H9 (cell line): ENCODE measurements around the gene ARSG. TPM values are rescaled to one million over a fixed set of nuclear protein-coding genes. Genes with fewer than 3 reads are reported as not detected.

Experiments used
- DNase-seq: peaks from one replicate; pipeline ENCODE4 v3.0.0-alpha.2; 2017
- H2AFZ ChIP-seq: one replicate; pipeline ENCODE4 v1.6.1; 2013; ENCODE audit warnings: mild to moderate bottlenecking, low read length, control low read depth, moderate library complexity
- H2AK5ac ChIP-seq: 2 replicates; pipeline ENCODE4 v1.6.1; 2013; ENCODE audit warnings: low read length, control low read depth, mixed read lengths; ENCODE audit not compliant: insufficient read length
- H2BK120ac ChIP-seq: one replicate; pipeline ENCODE4 v1.6.1; 2013; ENCODE audit warnings: low read depth, mild to moderate bottlenecking, low read length, control low read depth, inconsistent platforms; ENCODE audit not compliant: poor library complexity, severe bottlenecking
- H2BK12ac ChIP-seq: 2 replicates; pipeline ENCODE4 v1.6.1; 2013; ENCODE audit warnings: low read length, control low read depth, mixed read lengths, low read depth; ENCODE audit not compliant: insufficient read length
- H2BK15ac ChIP-seq: 2 replicates; pipeline ENCODE4 v1.6.1; 2013; ENCODE audit warnings: low read depth, low read length, control low read depth
- H2BK20ac ChIP-seq: one replicate; pipeline ENCODE4 v1.6.1; 2013; ENCODE audit warnings: low read depth, mild to moderate bottlenecking, low read length, control low read depth, inconsistent platforms; ENCODE audit not compliant: poor library complexity, severe bottlenecking
- H2BK5ac ChIP-seq: 2 replicates; pipeline ENCODE4 v1.6.1; 2013; ENCODE audit warnings: low read length, control low read depth, mixed read lengths; ENCODE audit not compliant: insufficient read length
- H3K14ac ChIP-seq: 2 replicates; pipeline ENCODE4 v1.6.1; 2013; ENCODE audit warnings: low read length, control low read depth; ENCODE audit not compliant: insufficient read depth
- H3K18ac ChIP-seq: 2 replicates; pipeline ENCODE4 v1.6.1; 2013; ENCODE audit warnings: low read depth, mild to moderate bottlenecking, mixed read lengths, low read length, control low read depth; ENCODE audit not compliant: insufficient read length
- H3K23ac ChIP-seq: 2 replicates; pipeline ENCODE4 v1.6.1; 2013; ENCODE audit warnings: low read length, control low read depth, mixed read lengths, low read depth; ENCODE audit not compliant: insufficient read length
- H3K23me2 ChIP-seq: 2 replicates; pipeline ENCODE4 v1.6.1; 2013; ENCODE audit warnings: low read depth, mild to moderate bottlenecking, mixed read lengths, low read length, control low read depth; ENCODE audit not compliant: insufficient read length, poor library complexity, severe bottlenecking
- H3K27ac ChIP-seq: 2 replicates; pipeline ENCODE4 v1.5.1; 2013; ENCODE audit warnings: low read length, control low read depth, mixed read lengths, low read depth; ENCODE audit not compliant: insufficient read length
- H3K27me3 ChIP-seq: 2 replicates; pipeline ENCODE4 v1.6.1; 2013; ENCODE audit warnings: low read length, control low read depth, inconsistent platforms; ENCODE audit not compliant: insufficient read depth
- H3K4ac ChIP-seq: 2 replicates; pipeline ENCODE4 v1.6.1; 2013; ENCODE audit warnings: low read depth, mild to moderate bottlenecking, control low read depth, inconsistent platforms, low read length, moderate library complexity
- H3K4me1 ChIP-seq: 2 replicates; pipeline ENCODE4 v1.6.1; 2013; ENCODE audit warnings: low read length, control low read depth, inconsistent platforms; ENCODE audit not compliant: insufficient read depth
- H3K4me2 ChIP-seq: 2 replicates; pipeline ENCODE4 v1.6.1; 2013; ENCODE audit warnings: low read length, control low read depth, mixed read lengths; ENCODE audit not compliant: insufficient read length, insufficient read depth
- H3K56ac ChIP-seq: 2 replicates; pipeline ENCODE4 v1.6.1; 2013; ENCODE audit warnings: low read depth, mild to moderate bottlenecking, mixed read lengths, low read length, control low read depth; ENCODE audit not compliant: insufficient read length
- H3K79me1 ChIP-seq: 2 replicates; pipeline ENCODE4 v1.6.1; 2013; ENCODE audit warnings: low read depth, mild to moderate bottlenecking, moderate library complexity, low read length, control low read depth, inconsistent platforms; ENCODE audit not compliant: insufficient read depth, poor library complexity, severe bottlenecking
- H3K79me2 ChIP-seq: 2 replicates; pipeline ENCODE4 v1.6.1; 2013; ENCODE audit warnings: low read length, control low read depth, inconsistent platforms; ENCODE audit not compliant: insufficient read depth
- H3K9ac ChIP-seq: 2 replicates; pipeline ENCODE4 v1.6.1; 2013; ENCODE audit warnings: low read length, control low read depth, mixed read lengths; ENCODE audit not compliant: insufficient read length; ENCODE audit errors: extremely low read depth
- H3K9me3 ChIP-seq: one replicate; pipeline ENCODE4 v1.6.1; 2013; ENCODE audit warnings: low read depth, low read length, inconsistent platforms; ENCODE audit not compliant: control insufficient read depth
- H3T11ph ChIP-seq: one replicate; pipeline ENCODE4 v1.6.1; 2013; ENCODE audit warnings: mild to moderate bottlenecking, low read length, control low read depth, inconsistent platforms
- H4K20me1 ChIP-seq: one replicate; pipeline ENCODE4 v1.6.1; 2013; ENCODE audit not compliant: control insufficient read depth, insufficient read length, insufficient read depth
- H4K5ac ChIP-seq: 2 replicates; pipeline ENCODE4 v1.6.1; 2013; ENCODE audit warnings: low read depth, mild to moderate bottlenecking, mixed read lengths, low read length, control low read depth; ENCODE audit not compliant: insufficient read length
- H4K8ac ChIP-seq: replicated peaks from 2 replicates; pipeline ENCODE4 v1.6.1; 2013; ENCODE audit warnings: low read length, control low read depth, mixed read lengths, low read depth; ENCODE audit not compliant: insufficient read length
- H4K91ac ChIP-seq: 2 replicates; pipeline ENCODE4 v1.6.1; 2013; ENCODE audit warnings: low read depth, mild to moderate bottlenecking, moderate library complexity, mixed read lengths, low read length, control low read depth; ENCODE audit not compliant: insufficient read length
- H3K27ac Mint-ChIP-seq, 3 experiments: 2 replicates in 2 of 3; 3 replicates in 1 of 3; pipeline ENCODE4 v1.8.0; 2020 to 2021; ENCODE audit warnings: mixed read lengths in 3 of 3, mild to moderate bottlenecking in 1 of 3, moderate library complexity in 1 of 3
- H3K27me3 Mint-ChIP-seq: 2 replicates; pipeline ENCODE4 v1.8.0; 2021; ENCODE audit warnings: low read depth, mild to moderate bottlenecking, moderate library complexity, mixed read lengths
- H3K36me3 Mint-ChIP-seq, 3 experiments: 2 replicates in 2 of 3; 3 replicates in 1 of 3; pipeline ENCODE4 v1.8.0; 2020 to 2021; ENCODE audit warnings: low read depth in 3 of 3, mixed read lengths in 3 of 3; ENCODE audit not compliant: insufficient read depth in 1 of 3
- H3K4me1 Mint-ChIP-seq, 2 experiments: 2 replicates each; pipeline ENCODE4 v1.8.0; 2020; ENCODE audit warnings: mixed read lengths in 2 of 2
- H3K4me3 Mint-ChIP-seq, 2 experiments: 2 replicates in 1 of 2; 3 replicates in 1 of 2; pipeline ENCODE4 v1.8.0; 2020 to 2021; ENCODE audit warnings: mild to moderate bottlenecking in 2 of 2, mixed read lengths in 2 of 2, moderate library complexity in 1 of 2
- H3K9me3 Mint-ChIP-seq, 2 experiments: 2 replicates in 1 of 2; 3 replicates in 1 of 2; pipeline ENCODE4 v1.8.0; 2020; ENCODE audit warnings: mild to moderate bottlenecking in 2 of 2, mixed read lengths in 2 of 2, moderate library complexity in 1 of 2
- CTCF ChIP-seq: fragments of 200-600 bp; sonication (generic); conservative IDR thresholded peaks from 3 replicates; pipeline ENCODE4 v1.8.0; 2021; ENCODE audit warnings: antibody characterized with exemption, mild to moderate bottlenecking
- WGBS: extraction: QIAGEN DNeasy Blood & Tissue Kit; methylation state at CpG from one replicate; pipeline ENCODE4 v1.1.7; 2013; ENCODE audit warnings: missing lambda C conversion rate, low lambda C conversion rate, mixed read lengths; ENCODE audit not compliant: insufficient read length; ENCODE audit errors: extremely low coverage; 5-methylcytosine and 5-hydroxymethylcytosine counted together
- total RNA-seq: library from RNA; stranded (reverse); gene quantifications from 2 replicates; pipeline ENCODE4 v1.2.1, GENCODE V29; 2021

Gene ARSG
- total RNA-seq, 1 experiment from 2014 or later = 3.6 TPM

DNA sequence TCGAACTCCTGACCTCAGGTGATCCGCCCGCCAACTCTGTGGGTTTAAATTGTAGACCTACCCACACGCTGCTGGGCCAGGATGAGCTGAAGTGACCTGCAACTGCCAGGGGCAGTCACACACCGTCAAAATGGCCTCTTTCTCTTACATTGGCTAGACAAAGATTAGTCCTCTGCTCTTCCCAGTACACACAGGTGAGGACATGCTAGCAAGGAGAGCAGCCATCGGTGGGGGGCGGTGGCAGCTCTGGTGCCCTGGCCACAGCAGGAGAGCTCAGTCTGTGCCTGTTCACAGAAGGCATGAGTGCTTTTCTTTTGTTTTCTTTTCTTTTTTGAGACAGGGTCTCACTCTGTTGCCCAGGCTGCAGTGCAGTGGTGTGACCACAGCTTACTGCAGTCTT lies 136.3 kb downstream of the ARSG start:
- DNase-seq = no peak
- H3K4me2 ChIP-seq = no peak overlapping the region
- H2BK15ac ChIP-seq = no peak overlapping the region
- H3K27me3 Mint-ChIP-seq = no peaks in the 10 kb centered on the region
- no peaks in the 10 kb centered on the region for H3K9me3 ChIP-seq
- no peaks in the 10 kb centered on the region for H3K79me2 ChIP-seq
- H3K27me3 ChIP-seq = no peaks in the 10 kb centered on the region
- H3K9me3 Mint-ChIP-seq = no peaks in the 10 kb centered on the region
- no peak overlapping the region for H3T11ph ChIP-seq
- no peak overlapping the region for H2BK12ac ChIP-seq
- H4K8ac ChIP-seq = no peak overlapping the region
- no peak overlapping the region for H3K9ac ChIP-seq
- no peak overlapping the region for H3K4ac ChIP-seq
- H3K23me2 ChIP-seq = no peaks in the 10 kb centered on the region
- whole genome bisulfite sequencing = no CpG with 5 or more reads among the region's 7 CpGs
- TF ChIP-seq CTCF = no peak
- H3K36me3 Mint-ChIP-seq = peaks cover 8 to 29% (median 18%) of the 10 kb centered on the region in 3 experiments; a peak in 6 of 7 replicates
- no peak overlapping the region for H3K4me3 Mint-ChIP-seq
- H4K20me1 ChIP-seq = no peaks in the 10 kb centered on the region
- no peak overlapping the region for H2BK20ac ChIP-seq
- no peak overlapping the region for H4K91ac ChIP-seq
- no peak overlapping the region for H2AFZ ChIP-seq
- no peak overlapping the region for H2BK120ac ChIP-seq
- no peaks in the 10 kb centered on the region for H3K4me1 ChIP-seq
- H3K18ac ChIP-seq = no peak overlapping the region
- no peak overlapping the region for H3K14ac ChIP-seq
- H3K4me1 Mint-ChIP-seq = peaks cover 7 to 11% of the 10 kb centered on the region in 2 experiments
- no peak overlapping the region for H2BK5ac ChIP-seq
- H3K23ac ChIP-seq = no peak overlapping the region
- no peak overlapping the region for H2AK5ac ChIP-seq
- no peaks in the 10 kb centered on the region for H3K79me1 ChIP-seq
- H3K27ac ChIP-seq = no peak overlapping the region
- H3K56ac ChIP-seq = no peak overlapping the region
- H3K27ac Mint-ChIP-seq = no peak overlapping the region
- no peak overlapping the region for H4K5ac ChIP-seq
